Measurements from ENCODE around the gene COL20A1.

DNA sequence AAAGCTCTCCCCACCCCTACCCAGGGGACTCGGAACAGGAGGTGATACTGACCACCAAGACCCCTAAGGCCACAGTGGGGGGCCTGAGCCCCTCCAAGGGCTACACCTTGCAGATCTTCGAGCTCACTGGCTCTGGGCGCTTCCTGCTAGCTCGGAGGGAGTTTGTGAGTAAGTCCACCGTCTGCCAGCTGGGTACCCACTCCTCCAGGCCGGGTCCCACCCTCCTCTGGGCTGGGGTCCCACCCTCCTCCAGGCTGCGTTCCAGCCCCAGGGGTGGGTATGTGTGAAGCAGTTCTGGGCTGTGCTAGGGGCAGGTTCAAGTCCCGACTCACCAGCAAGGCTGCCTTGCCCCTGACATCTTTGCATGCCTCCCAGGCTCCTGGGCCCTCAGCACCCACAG is 12.4 kb downstream of the COL20A1 start:
- TF ChIP-seq, protein P1, sequence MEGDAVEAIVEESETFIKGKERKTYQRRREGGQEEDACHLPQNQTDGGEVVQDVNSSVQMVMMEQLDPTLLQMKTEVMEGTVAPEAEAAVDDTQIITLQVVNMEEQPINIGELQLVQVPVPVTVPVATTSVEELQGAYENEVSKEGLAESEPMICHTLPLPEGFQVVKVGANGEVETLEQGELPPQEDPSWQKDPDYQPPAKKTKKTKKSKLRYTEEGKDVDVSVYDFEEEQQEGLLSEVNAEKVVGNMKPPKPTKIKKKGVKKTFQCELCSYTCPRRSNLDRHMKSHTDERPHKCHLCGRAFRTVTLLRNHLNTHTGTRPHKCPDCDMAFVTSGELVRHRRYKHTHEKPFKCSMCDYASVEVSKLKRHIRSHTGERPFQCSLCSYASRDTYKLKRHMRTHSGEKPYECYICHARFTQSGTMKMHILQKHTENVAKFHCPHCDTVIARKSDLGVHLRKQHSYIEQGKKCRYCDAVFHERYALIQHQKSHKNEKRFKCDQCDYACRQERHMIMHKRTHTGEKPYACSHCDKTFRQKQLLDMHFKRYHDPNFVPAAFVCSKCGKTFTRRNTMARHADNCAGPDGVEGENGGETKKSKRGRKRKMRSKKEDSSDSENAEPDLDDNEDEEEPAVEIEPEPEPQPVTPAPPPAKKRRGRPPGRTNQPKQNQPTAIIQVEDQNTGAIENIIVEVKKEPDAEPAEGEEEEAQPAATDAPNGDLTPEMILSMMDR (IDR thresholded peaks at IDR 0.05), result no peak
- TF ChIP-seq POLR2A (IDR thresholded peaks at IDR 0.05) (no peak), POLR2AphosphoS5 (IDR thresholded peaks at IDR 0.05) (no peak)

All from prostate gland (tissue), 2 donors.